ENCODE measurements around the gene HSPA1A.

DNA sequence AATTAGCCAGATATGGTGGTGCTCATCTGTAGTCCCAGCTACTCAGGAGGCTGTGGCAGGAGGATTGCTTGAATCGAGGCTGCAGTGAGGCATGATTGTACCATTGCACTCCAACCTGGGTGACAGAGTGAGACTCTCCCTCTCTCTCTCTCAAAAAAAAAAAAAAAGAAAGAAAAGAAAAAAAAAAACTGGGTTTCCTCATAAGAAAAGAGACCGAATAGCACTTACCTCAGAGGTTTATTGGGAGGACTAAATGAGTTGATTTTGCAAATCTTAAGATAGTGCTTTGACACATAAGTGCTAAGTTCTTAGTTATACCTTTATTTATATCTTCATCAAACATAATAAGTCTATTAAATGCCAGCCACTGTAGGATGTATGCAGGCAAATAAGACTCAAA is 44.5 kb upstream of the HSPA1A start:
- TF ChIP-seq, protein P1, sequence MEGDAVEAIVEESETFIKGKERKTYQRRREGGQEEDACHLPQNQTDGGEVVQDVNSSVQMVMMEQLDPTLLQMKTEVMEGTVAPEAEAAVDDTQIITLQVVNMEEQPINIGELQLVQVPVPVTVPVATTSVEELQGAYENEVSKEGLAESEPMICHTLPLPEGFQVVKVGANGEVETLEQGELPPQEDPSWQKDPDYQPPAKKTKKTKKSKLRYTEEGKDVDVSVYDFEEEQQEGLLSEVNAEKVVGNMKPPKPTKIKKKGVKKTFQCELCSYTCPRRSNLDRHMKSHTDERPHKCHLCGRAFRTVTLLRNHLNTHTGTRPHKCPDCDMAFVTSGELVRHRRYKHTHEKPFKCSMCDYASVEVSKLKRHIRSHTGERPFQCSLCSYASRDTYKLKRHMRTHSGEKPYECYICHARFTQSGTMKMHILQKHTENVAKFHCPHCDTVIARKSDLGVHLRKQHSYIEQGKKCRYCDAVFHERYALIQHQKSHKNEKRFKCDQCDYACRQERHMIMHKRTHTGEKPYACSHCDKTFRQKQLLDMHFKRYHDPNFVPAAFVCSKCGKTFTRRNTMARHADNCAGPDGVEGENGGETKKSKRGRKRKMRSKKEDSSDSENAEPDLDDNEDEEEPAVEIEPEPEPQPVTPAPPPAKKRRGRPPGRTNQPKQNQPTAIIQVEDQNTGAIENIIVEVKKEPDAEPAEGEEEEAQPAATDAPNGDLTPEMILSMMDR (conservative IDR thresholded peaks at IDR 0.05; ENCODE audit: low read length), result no peak
- TF ChIP-seq EZH2phosphoT487 (IDR thresholded peaks at IDR 0.05; ENCODE audit: borderline replicate concordance), result no peak
